ENCODE measurements around the gene WNT3. TPM values are rescaled to one million over a fixed set of nuclear protein-coding genes. Genes with fewer than 3 reads are reported as not detected.

The WNT3 gene
- total and polyA plus RNA-seq, 8 donors = 0.24 to 0.72 (median 0.38) TPM

GRCh38 chr17:46814446-46814845, 4.0 kb downstream of the WNT3 start:
- no peak for FAIRE-seq
- no peaks in the 10 kb centered on the region for H3K9me3 ChIP-seq
- no peaks in the 10 kb centered on the region for H3K36me3 ChIP-seq
- DNase-seq = no peak
- ATAC-seq = no peak
- H3K27ac ChIP-seq = no peak overlapping the region
- intact Hi-C loops (cut with DNase I) = no loop called here
- H3K27me3 ChIP-seq = peaks cover 0 to 4% (median 0%) of the 10 kb centered on the region in 4 donors
- TF ChIP-seq, protein P1, sequence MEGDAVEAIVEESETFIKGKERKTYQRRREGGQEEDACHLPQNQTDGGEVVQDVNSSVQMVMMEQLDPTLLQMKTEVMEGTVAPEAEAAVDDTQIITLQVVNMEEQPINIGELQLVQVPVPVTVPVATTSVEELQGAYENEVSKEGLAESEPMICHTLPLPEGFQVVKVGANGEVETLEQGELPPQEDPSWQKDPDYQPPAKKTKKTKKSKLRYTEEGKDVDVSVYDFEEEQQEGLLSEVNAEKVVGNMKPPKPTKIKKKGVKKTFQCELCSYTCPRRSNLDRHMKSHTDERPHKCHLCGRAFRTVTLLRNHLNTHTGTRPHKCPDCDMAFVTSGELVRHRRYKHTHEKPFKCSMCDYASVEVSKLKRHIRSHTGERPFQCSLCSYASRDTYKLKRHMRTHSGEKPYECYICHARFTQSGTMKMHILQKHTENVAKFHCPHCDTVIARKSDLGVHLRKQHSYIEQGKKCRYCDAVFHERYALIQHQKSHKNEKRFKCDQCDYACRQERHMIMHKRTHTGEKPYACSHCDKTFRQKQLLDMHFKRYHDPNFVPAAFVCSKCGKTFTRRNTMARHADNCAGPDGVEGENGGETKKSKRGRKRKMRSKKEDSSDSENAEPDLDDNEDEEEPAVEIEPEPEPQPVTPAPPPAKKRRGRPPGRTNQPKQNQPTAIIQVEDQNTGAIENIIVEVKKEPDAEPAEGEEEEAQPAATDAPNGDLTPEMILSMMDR (IDR thresholded peaks at IDR 0.05) = no peak
- H3K4me3 ChIP-seq = no peak overlapping the region
- H3K4me1 ChIP-seq = peaks cover 0 to 10% (median 0%) of the 10 kb centered on the region in 3 donors
- WGBS, 2 donors = 66 to 75% methylated on average over 7 of the region's 7 CpGs

GRCh38 chr17:46813920-46814319, 4.6 kb downstream of the WNT3 start:
- no peak overlapping the region for H3K27ac ChIP-seq
- peaks cover 0 to 5% (median 0%) of the 10 kb centered on the region in 3 donors for H3K4me1 ChIP-seq
- TF ChIP-seq, protein P1 (IDR thresholded peaks at IDR 0.05) = no peak
- no peak overlapping the region for H3K4me3 ChIP-seq
- no peak for DNase-seq
- no peak for ATAC-seq
- no peaks in the 10 kb centered on the region for H3K36me3 ChIP-seq
- H3K27me3 ChIP-seq = no peaks in the 10 kb centered on the region
- H3K9me3 ChIP-seq = no peaks in the 10 kb centered on the region
- intact Hi-C loops (cut with DNase I) = no loop called here
- 83 to 86% methylated on average over 3 of the region's 3 CpGs for WGBS, 2 donors
- FAIRE-seq = no peak

- no peak overlapping the region for H3K4me3 ChIP-seq
- intact Hi-C loops (cut with DNase I) = no loop called here
- ATAC-seq (no peak), FAIRE-seq (no peak), DNase-seq (no peak)
- H3K27ac ChIP-seq = no peak overlapping the region
- TF ChIP-seq, protein P1 (IDR thresholded peaks at IDR 0.05) = no peak
- H3K9me3 ChIP-seq = no peaks in the 10 kb centered on the region
- H3K4me1 ChIP-seq = no peaks in the 10 kb centered on the region
- no peaks in the 10 kb centered on the region for H3K27me3 ChIP-seq
- H3K36me3 ChIP-seq = no peaks in the 10 kb centered on the region
- 71 to 82% methylated on average over 6 of the region's 6 CpGs for WGBS, 2 donors
Observed at GRCh38 chr17:46812624-46813318, 5.7 kb downstream of the WNT3 start.

GRCh38 chr17:46811978-46812583, 6.4 kb downstream of the WNT3 start:
- Histone ChIP-seq H3K9me3 (no peaks in the 10 kb centered on the region), H3K4me1 (no peaks in the 10 kb centered on the region), H3K4me3 (no peak overlapping the region), H3K36me3 (no peaks in the 10 kb centered on the region), H3K27me3 (no peaks in the 10 kb centered on the region), H3K27ac (no peak overlapping the region)
- no peak for ATAC-seq
- TF ChIP-seq, protein P1 (IDR thresholded peaks at IDR 0.05) = no peak
- intact Hi-C loops (cut with DNase I) = no loop called here
- FAIRE-seq = no peak
- no peak for DNase-seq
- 74 to 76% methylated on average over 11 of the region's 11 CpGs for WGBS, 2 donors

DNA sequence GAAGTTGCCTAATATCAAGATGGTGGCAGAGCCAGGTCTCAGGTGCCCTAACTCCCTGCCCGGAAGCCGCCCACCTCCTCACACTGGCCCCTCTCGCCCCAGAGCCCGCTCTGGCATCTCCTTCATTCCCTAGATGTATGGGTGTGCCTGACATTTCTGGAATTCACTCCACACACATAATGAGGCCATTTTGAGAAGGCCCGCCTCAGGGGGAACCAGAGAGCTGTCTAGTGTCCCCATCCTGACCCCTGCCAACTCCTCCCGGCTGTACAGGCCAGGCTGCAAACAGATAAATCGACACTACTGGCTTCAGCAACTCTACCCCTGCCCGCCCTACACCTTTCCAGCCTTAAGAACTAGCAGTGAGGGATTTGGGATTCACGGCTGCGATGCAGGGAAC, 7.7 kb downstream of the WNT3 start:
- 86 to 91% methylated on average over 10 of the region's 10 CpGs for WGBS, 2 donors
- ATAC-seq = no peak
- intact Hi-C loops (cut with DNase I) = no loop called here
- no peaks in the 10 kb centered on the region for H3K36me3 ChIP-seq
- FAIRE-seq = no peak
- H3K27ac ChIP-seq = no peak overlapping the region
- H3K27me3 ChIP-seq = no peaks in the 10 kb centered on the region
- no peaks in the 10 kb centered on the region for H3K9me3 ChIP-seq
- H3K4me3 ChIP-seq = no peak overlapping the region
- no peak for DNase-seq
- no peaks in the 10 kb centered on the region for H3K4me1 ChIP-seq
- TF ChIP-seq, protein P1 (IDR thresholded peaks at IDR 0.05) = no peak
